ENCODE results near the gene BMI1.

BMI1 gene

GRCh38 chr10:22368402-22368801 lies 47.5 kb downstream of the BMI1 start:
- no peak for DNase-seq (ENCODE audit: low read depth)

DNA sequence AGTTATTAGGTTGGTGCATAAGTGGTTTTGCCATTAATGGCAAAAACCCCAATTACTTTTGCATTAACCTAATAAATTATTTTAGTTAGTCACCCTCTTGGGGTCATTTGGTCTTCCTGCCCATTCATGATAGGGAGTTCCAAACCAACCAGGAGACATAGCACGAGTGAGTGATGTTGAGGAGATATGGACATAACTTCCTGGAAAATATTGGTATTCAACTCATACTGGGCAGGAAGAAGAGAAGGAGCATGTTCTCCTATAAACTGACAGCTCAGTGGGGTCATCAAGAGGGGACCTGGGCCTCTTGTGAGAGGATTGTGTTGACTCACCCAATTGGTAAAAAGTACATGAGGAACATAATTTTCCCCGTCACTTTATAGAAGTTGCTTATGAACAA lies 48.1 kb downstream of the BMI1 start:
- DNase-seq (ENCODE audit: low read depth) = no peak

DNA sequence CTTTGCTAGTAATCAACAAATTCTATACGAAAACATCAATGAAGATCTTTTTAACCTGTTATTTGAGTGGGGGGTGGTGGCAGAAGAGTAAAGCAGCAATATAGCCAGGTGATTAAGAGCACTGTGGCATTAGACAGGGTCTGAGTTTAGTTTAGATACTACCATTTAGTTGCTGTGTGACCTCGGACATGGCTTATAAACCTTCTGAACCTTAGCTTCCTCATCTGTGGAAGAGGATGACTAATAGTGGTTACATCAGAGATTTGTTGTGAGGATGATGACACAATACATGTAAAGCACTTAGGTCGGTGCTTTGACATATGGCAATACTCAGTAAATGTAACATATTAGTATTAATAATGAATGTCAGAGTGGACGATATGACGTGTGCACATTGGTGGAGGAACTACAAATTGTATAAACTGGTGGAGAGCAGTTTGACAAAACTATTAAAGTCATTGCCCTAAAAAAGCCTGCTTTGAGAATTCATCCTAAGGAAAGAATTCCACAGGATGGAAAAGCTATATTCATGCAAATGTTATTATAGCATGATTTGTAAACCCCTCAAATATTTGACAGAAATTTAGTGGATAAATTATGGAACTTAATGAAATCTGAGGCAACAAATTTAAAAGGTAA lies 48.7 kb downstream of the BMI1 start:
- DNase-seq (ENCODE audit: low read depth) = no peak

DNA sequence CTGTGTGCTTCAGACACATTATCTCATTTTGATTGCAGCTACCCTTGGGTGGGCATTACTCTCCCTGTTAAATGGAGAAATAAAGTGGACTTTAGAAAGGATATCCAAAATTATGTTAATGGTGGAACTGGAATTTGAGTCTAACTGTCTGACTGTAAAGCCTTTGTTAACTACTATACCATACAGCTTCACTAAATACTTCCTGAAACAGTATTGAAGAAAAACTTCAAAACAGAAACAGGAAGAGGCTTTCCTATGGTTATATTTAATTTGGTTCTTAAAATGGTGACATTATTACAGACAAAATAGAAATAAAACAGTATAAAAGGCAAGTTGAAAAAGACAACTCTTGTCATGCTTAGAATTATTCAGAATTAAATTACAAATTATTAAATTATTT lies 49.4 kb downstream of the BMI1 start:
- no peak for DNase-seq (ENCODE audit: low read depth)

- no peak for DNase-seq (ENCODE audit: low read depth)
Measured at GRCh38 chr10:22372298-22372697, 51.4 kb downstream of the BMI1 start.

- no peak for DNase-seq (ENCODE audit: low read depth)
Measured at GRCh38 chr10:22372917-22373316, 52.0 kb downstream of the BMI1 start.

- no peak for DNase-seq (ENCODE audit: low read depth)
Measured at GRCh38 chr10:22374489-22375126, 53.7 kb downstream of the BMI1 start.

GRCh38 chr10:22379059-22379458 lies 58.2 kb downstream of the BMI1 start:
- DNase-seq (ENCODE audit: low read depth) = no peak

Data from T-helper 22 cell (primary cell).